ENCODE data around the gene QPCT. TPM values are rescaled to one million over a fixed set of nuclear protein-coding genes. Genes with fewer than 3 reads are reported as not detected.

The QPCT gene
- total RNA-seq, 1 donor from 2014 or later: 52.3 TPM

DNA sequence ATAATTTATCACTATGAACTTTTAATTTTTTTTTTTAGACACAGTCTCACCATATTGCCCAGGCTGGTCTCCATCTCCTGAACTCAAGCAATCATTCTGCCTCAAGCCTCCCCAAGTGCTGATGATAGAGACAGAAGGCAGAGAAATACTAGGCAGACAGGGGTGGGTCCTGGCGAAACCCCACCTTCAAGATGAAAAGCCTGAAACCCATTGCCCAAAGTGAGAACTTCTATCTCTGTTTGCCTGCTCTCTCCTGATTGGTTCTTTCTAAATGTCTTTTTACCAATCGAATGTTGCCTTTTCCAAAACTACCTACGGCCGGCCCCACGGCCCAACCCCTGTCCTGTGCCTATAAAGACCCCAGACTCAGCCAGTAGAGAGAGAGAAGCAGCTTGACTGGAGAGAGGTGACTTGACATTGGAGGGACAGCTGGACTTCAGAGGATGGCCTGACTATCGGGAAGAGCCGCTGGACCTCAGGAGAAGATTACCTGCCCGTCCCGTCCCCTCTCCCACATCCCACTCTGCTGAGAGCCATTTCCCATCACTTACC, 41.7 kb upstream of the QPCT start:
- no peak overlapping the region for H3K4me3 ChIP-seq (ENCODE audit: low read depth, low read length)
- TF ChIP-seq, protein P1, sequence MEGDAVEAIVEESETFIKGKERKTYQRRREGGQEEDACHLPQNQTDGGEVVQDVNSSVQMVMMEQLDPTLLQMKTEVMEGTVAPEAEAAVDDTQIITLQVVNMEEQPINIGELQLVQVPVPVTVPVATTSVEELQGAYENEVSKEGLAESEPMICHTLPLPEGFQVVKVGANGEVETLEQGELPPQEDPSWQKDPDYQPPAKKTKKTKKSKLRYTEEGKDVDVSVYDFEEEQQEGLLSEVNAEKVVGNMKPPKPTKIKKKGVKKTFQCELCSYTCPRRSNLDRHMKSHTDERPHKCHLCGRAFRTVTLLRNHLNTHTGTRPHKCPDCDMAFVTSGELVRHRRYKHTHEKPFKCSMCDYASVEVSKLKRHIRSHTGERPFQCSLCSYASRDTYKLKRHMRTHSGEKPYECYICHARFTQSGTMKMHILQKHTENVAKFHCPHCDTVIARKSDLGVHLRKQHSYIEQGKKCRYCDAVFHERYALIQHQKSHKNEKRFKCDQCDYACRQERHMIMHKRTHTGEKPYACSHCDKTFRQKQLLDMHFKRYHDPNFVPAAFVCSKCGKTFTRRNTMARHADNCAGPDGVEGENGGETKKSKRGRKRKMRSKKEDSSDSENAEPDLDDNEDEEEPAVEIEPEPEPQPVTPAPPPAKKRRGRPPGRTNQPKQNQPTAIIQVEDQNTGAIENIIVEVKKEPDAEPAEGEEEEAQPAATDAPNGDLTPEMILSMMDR (conservative IDR thresholded peaks at IDR 0.05; ENCODE audit: low read depth, low read length): no peak
- no peak for DNase-seq (ENCODE audit: low read depth)

DNA sequence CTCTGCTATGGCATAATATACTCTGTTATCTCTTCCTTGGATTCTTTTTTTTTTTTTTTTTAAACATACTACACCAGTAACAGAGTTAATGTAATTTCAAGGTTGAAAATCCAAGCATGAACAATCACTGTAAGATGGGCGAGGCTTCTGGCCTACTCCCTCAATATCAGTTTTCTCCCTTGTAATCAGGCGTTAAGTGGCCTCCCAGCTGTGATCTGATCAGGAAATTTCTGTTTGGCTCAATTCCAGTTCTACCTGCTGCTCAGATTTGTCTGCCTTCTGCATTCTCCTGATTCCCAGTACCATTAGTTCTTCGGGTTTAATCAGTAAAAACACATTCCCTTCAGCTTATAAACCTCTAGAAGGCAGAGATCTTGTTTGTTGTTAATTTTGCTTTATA, 38.4 kb upstream of the QPCT start:
- H3K4me3 ChIP-seq (ENCODE audit: low read depth, low read length): no peak overlapping the region
- TF ChIP-seq, protein P1 (conservative IDR thresholded peaks at IDR 0.05; ENCODE audit: low read depth, low read length): no peak
- no peak for DNase-seq (ENCODE audit: low read depth)

DNA sequence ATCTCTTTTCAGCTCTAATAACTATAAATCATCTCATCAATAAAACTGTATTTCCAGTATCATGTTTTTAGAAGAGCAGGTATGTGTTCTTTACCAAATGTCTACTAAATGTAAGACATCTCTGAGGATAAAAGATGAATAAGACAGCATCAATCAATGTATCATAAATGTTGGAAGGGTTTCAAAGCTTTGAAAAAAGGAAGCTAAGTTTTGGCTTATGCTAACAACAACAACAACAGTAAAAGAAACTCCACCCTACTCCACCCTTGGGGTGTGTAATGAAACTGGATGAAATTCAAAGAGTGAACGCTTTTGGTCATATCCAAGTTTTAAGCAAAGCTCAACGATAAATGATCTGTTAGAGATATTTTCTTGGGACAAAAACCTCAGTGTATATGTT, 36.9 kb upstream of the QPCT start:
- no peak for DNase-seq (ENCODE audit: low read depth)
- TF ChIP-seq, protein P1 (conservative IDR thresholded peaks at IDR 0.05; ENCODE audit: low read depth, low read length): no peak
- H3K4me3 ChIP-seq (ENCODE audit: low read depth, low read length): no peak overlapping the region

DNA sequence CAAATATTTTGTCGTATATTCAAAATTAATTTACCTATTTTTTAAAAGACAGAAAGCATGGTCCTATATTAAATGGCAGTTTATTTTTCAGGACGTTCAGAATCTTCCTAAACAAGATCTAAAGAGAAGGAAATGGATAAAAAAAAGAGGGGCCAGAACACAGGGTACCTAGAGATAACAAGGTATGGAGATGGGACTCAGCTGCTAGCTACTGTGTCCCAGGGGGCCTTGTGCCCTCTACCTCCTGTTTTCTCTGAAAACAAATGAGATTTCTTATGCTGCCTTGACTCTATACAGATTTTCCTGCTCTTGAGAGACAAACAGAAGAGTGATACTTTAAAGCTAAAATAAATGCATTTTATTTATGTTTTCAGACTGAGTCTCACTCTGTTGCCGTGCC, 29.1 kb upstream of the QPCT start:
- H3K4me3 ChIP-seq (ENCODE audit: low read depth, low read length): no peak overlapping the region
- TF ChIP-seq, protein P1 (conservative IDR thresholded peaks at IDR 0.05; ENCODE audit: low read depth, low read length): no peak

DNA sequence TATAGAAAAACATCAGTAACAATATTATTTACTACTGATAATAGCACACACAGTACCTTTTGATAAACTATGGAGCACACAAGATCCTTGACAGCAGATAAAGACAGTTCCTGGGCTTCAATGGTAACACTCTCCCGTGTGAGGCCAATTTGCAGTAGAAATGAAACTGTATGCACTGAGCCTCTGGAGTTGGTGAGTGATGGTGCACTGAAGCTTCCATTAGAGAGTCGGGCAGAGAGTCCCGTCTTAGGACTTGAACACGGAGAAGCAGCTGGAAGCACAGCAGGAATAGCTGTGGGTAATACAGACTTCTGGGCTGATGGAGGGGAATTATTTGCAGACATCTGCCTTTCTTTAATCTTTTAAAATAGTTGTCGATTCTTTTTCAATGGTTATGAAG, 28.2 kb upstream of the QPCT start:
- TF ChIP-seq, protein P1 (conservative IDR thresholded peaks at IDR 0.05; ENCODE audit: low read depth, low read length): no peak

More for the DNA sequence above, 29.1 kb upstream of the QPCT start:
- DNase-seq (ENCODE audit: low read depth): no peak

DNA sequence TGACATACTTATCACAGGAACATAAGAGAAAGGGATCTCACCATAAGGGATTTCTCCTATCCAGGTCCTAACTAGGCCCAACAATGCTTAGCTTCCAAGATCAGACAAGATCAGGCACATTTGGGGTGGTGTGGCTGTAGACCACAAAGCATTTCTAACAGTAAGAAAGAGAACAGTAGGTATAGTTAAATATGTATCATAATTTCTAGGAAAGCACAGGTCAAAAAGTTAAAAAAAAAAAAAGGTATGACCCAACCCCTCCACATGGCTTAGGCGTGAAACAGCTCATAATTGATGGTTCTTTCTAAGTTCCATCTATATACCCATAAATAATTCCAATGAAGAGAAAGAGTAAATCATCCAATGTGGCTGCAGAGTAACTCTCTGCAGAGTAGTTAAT, 26.7 kb upstream of the QPCT start:
- no peak for DNase-seq (ENCODE audit: low read depth)
- TF ChIP-seq, protein P1 (conservative IDR thresholded peaks at IDR 0.05; ENCODE audit: low read depth, low read length): no peak
- no peak overlapping the region for H3K4me3 ChIP-seq (ENCODE audit: low read depth, low read length)

More for the DNA sequence above, 28.2 kb upstream of the QPCT start:
- H3K4me3 ChIP-seq (ENCODE audit: low read depth, low read length): no peak overlapping the region
- no peak for DNase-seq (ENCODE audit: low read depth)

DNA sequence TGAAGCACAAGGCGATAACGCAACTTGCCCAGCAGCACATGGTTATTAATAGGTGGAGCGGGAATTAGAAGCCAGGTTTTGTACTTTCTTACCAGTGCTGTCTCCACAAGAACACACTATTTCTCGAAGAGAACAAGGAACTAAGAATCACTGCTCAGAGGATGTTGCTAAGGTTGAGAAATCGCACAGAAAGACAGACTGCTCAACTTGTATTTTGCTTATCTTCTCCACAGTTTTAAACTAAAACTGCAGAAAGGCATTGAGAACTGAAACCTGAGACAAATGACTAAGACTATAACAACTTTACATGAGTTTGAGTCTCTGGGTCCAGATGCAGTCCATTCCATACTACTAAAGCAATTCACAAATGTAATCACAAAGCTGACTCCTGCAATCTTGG, 26.0 kb upstream of the QPCT start:
- no peak for DNase-seq (ENCODE audit: low read depth)
- TF ChIP-seq, protein P1 (conservative IDR thresholded peaks at IDR 0.05; ENCODE audit: low read depth, low read length): no peak
- no peak overlapping the region for H3K4me3 ChIP-seq (ENCODE audit: low read depth, low read length)

All from epithelial cell of proximal tubule (primary cell).